Fibroblast of lung (primary cell): ENCODE measurements around the gene DCAF17.
A peak's percentile ranks its signal among the peaks of the same experiment; 100 is the strongest.

Experiments used
- EZH2 ChIP-seq: IDR thresholded peaks from 2 replicates; pipeline ENCODE4 v1.5.1; 2012; ENCODE audit warnings: low read length, control low read depth, mild to moderate bottlenecking; ENCODE audit errors: missing control alignments
- TF ChIP-seq, protein P1 (sequence below), 2 donors: IDR thresholded peaks in 1 of 2; conservative IDR thresholded peaks in 1 of 2; 1 replicate in 1 of 2; 2 replicates in 1 of 2; pipeline ENCODE4 v1.5.1; 2011 to 2012; ENCODE audit warnings: low read length in 2 of 2, control low read depth in 1 of 2, inconsistent platforms in 1 of 2, low read depth in 1 of 2, mild to moderate bottlenecking in 1 of 2

DNA sequence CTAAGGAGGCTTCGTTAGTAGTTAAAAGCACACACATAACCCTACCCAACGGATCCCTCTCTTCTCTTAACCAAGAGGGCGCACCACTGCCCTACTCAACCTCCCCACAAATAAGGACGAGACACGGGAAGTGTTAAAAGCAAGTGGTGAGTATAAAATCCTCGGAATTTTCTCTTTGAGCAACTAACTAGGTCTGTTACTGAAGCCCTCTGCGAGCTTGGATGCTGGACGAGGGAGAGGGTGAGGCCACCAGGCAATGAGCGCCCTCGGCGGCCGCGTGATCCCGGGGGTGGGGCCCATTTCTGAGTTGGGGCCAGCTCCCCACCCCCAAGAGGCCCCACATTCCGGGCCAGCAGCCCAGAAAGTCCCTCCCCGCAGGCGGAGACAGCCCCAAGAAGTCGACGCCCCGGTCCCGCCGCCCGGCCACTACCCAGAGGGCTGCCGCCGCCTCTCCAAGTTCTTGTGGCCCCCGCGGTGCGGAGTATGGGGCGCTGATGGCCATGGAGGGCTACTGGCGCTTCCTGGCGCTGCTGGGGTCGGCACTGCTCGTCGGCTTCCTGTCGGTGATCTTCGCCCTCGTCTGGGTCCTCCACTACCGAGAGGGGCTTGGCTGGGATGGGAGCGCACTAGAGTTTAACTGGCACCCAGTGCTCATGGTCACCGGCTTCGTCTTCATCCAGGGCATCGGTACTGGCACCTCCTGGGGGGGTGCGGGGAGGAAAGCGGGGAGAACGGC, 88.2 kb downstream of the DCAF17 start, which contains the start of gene CYBRD1:
- TF ChIP-seq, protein P1, sequence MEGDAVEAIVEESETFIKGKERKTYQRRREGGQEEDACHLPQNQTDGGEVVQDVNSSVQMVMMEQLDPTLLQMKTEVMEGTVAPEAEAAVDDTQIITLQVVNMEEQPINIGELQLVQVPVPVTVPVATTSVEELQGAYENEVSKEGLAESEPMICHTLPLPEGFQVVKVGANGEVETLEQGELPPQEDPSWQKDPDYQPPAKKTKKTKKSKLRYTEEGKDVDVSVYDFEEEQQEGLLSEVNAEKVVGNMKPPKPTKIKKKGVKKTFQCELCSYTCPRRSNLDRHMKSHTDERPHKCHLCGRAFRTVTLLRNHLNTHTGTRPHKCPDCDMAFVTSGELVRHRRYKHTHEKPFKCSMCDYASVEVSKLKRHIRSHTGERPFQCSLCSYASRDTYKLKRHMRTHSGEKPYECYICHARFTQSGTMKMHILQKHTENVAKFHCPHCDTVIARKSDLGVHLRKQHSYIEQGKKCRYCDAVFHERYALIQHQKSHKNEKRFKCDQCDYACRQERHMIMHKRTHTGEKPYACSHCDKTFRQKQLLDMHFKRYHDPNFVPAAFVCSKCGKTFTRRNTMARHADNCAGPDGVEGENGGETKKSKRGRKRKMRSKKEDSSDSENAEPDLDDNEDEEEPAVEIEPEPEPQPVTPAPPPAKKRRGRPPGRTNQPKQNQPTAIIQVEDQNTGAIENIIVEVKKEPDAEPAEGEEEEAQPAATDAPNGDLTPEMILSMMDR (conservative IDR thresholded peaks at IDR 0.05 in 1 of 2, IDR thresholded peaks at IDR 0.05 in 1 of 2; ENCODE audit: low read depth in 1 of 2, low read length in 2 of 2) = peak in 1 of 2 donors; percentile 17
- no peak for TF ChIP-seq EZH2
